ENCODE measurements around the gene IPO4. TPM values are rescaled to one million over a fixed set of nuclear protein-coding genes. Genes with fewer than 3 reads are reported as not detected.

The IPO4 gene
- total and polyA plus RNA-seq, 2 of the 13 experiments (the other 11 are each of a cell fraction or from before 2014, with no cell fraction given), result 39.0 to 179 TPM

DNA sequence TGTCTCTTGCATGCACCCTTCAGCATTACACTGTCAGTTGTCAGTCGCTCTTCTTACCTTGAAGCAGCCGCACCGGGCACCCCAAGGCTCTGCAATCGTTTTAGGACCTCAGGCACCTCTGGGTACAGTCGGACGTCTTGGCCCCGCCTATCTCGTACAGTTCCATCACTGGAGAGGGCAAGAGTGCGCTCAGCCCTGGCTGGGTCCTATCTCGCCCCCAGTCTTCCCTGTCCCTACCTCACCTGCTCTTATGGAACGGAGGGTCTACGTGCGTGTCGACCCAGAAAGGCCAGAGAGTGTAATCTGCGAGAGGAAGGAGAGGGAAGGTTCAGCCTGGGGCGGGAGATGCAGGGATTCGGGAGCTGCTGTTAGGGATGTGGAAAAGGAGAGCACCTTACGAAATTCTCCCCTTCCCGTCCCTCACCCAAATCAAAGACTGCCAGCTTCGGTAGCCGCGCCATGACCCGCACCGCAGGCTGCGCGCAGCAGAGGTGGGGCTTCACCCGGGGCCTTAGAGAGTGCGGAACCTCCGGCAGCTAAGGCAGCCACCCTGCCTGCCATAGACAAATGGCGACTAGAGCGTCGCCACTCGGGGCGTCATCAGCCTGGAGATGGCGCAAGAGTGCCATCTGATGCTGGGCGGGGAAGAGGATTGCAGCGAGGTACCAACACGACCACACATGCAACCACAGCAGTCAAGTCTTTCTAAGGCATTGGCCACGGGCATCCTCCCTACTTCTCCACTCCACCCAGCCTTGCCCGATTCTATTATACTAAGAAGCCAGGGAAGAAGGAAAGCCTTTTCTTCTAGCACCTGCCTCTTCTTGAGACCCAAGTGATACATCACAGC, 27.1 kb upstream of the IPO4 start, which contains the start of gene MDP1 (continued):
- TF ChIP-seq, protein P1, sequence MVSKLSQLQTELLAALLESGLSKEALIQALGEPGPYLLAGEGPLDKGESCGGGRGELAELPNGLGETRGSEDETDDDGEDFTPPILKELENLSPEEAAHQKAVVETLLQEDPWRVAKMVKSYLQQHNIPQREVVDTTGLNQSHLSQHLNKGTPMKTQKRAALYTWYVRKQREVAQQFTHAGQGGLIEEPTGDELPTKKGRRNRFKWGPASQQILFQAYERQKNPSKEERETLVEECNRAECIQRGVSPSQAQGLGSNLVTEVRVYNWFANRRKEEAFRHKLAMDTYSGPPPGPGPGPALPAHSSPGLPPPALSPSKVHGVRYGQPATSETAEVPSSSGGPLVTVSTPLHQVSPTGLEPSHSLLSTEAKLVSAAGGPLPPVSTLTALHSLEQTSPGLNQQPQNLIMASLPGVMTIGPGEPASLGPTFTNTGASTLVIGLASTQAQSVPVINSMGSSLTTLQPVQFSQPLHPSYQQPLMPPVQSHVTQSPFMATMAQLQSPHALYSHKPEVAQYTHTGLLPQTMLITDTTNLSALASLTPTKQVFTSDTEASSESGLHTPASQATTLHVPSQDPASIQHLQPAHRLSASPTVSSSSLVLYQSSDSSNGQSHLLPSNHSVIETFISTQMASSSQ (IDR thresholded peaks at IDR 0.05; ENCODE audit: low read depth), result peak; percentile 68
- TF ChIP-seq, protein P1 (CRISPR knock-in tag; IDR thresholded peaks at IDR 0.05; ENCODE audit: borderline replicate concordance), result peak; percentile 89

DNA sequence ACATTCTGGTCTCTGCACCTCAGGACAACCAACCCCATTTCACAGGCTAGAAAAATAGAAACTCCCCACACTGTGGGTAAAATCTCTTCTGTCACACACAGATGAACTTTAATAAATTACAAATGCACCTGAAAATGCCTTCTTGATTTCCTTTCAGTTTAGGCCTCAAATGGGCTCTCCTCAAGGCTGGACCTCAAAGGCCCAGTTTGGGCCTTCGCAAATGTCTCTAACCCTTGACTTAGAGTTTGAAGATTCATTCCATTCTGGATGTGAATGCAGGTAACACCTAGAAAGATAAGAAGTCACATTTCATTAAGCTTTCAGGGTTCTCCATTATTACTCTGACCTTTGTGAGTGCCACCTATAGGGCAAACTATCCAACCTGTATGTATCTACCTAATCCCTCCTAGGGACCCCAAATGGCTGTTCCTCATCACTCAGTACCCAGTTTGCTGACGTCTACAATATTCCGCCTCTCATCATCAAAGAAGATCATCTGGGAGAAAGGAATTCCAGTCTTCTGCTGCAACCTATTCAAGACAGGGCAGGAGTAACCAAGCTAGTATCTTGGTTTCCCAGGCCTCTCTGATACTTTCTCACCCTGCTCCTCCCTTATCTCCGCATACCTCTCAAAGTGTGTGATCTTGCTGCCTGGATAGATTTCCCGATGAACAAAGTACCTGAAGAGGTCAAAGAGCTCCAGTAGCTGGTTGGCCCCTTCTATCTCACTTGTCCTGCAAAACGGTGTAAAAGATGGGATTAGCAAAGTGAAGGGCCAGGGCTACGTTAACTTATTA, 25.4 kb upstream of the IPO4 start:
- H4K20me1 ChIP-seq (ENCODE audit: insufficient read depth, low read length), result no peaks in the 10 kb centered on the region
- peak overlapping the region; percentile 71 to 98 (median 87) for H3K4me3 ChIP-seq (replicated peaks in 1 of 3; ENCODE audit: insufficient read depth in 1 of 3, low read depth in 2 of 3, low read length in 3 of 3)
- DNase-seq (ENCODE audit: low spot score) (peak; percentile 42), ATAC-seq (no peak), FAIRE-seq (no peak)
- H3K9me3 ChIP-seq (ENCODE audit: low read length), result no peaks in the 10 kb centered on the region
- H3K36me3 ChIP-seq (replicated peaks in 1 of 2; ENCODE audit: control insufficient read depth in 1 of 2, insufficient read depth in 2 of 2, low read length in 2 of 2), result peaks cover 20 to 35% of the 10 kb centered on the region in 2 experiments
- intact Hi-C loops (cut with micrococcal nuclease; ENCODE audit: unreplicated experiment) (loop anchor here (1.0 kb wide), 3 partner anchors 18 to 73 kb away; partner anchors contain the start of genes EMC9 and IRF9), in situ Hi-C loops (cut with HindIII; ENCODE audit: extremely low pct_ligation_motif_present, low pct_unique_long_range_greater_than_20kb) (no loop called here)
- WGBS (ENCODE audit: low lambda C conversion rate), result 86% methylated on average over 7 of the region's 7 CpGs
- peak overlapping the region; percentile 94 for H3K9ac ChIP-seq (ENCODE audit: insufficient read depth, low read depth, low read length)
- H3K79me2 ChIP-seq (ENCODE audit: insufficient read depth, low read length), result peaks cover 3% of the 10 kb centered on the region
- CTCF ChIA-PET (ENCODE audit: low intra/inter-chr PET ratio, low total read pairs), result interaction anchor here (1.3 to 2.1 kb wide), 2 partner anchors 83 to 85 kb away, joined by 4 to 9 read pairs; partner anchors contain the start of genes DHRS1 and NOP9
- TSS peak; percentile 95 for BruUV-seq (replicated peaks)
- POLR2A ChIA-PET, result interaction anchor here (0.7 to 8.1 kb wide), 49 partner anchors 9 to 1236 kb away, joined by 3 to 230 read pairs (median 8); partner anchors contain the start of genes CBLN3, CIDEB, DCAF11 and DHRS1
- H3K4me2 ChIP-seq (ENCODE audit: low read depth, low read length), result peak overlapping the region; percentile 93
- H3K27ac ChIP-seq (ENCODE audit: extremely low read length, insufficient read depth, low read length), result peak overlapping the region; percentile 85
- H3K4me1 ChIP-seq (ENCODE audit: insufficient read depth, low read length), result peaks cover 39% of the 10 kb centered on the region
- H2AFZ ChIP-seq (ENCODE audit: low read length), result peak overlapping the region; percentile 12
- H3K27me3 ChIP-seq (ENCODE audit: control insufficient read depth in 1 of 2, insufficient read depth in 2 of 2, low read length in 2 of 2), result no peaks in the 10 kb centered on the region; a peak in 1 of 5 replicates
- TF ChIP-seq ZNF7 (CRISPR knock-in tag; IDR thresholded peaks at IDR 0.05) (0 out of 2 replicates have a peak, but pooled peaks have one; percentile 46), AFF4 (CRISPR knock-in tag; IDR thresholded peaks at IDR 0.05) (peak; percentile 30; the same call in 1 of the 2 replicates), MYNN (CRISPR knock-in tag; IDR thresholded peaks at IDR 0.05; ENCODE audit: low read depth) (no peak), HOXA7 (CRISPR knock-in tag; IDR thresholded peaks at IDR 0.05) (no peak), ZNF282 (IDR thresholded peaks at IDR 0.05; ENCODE audit: partially characterized antibody) (no peak)
- TF ChIP-seq, protein P2, sequence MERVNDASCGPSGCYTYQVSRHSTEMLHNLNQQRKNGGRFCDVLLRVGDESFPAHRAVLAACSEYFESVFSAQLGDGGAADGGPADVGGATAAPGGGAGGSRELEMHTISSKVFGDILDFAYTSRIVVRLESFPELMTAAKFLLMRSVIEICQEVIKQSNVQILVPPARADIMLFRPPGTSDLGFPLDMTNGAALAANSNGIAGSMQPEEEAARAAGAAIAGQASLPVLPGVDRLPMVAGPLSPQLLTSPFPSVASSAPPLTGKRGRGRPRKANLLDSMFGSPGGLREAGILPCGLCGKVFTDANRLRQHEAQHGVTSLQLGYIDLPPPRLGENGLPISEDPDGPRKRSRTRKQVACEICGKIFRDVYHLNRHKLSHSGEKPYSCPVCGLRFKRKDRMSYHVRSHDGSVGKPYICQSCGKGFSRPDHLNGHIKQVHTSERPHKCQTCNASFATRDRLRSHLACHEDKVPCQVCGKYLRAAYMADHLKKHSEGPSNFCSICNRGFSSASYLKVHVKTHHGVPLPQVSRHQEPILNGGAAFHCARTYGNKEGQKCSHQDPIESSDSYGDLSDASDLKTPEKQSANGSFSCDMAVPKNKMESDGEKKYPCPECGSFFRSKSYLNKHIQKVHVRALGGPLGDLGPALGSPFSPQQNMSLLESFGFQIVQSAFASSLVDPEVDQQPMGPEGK (CRISPR knock-in tag; IDR thresholded peaks at IDR 0.05), result no peak

All from HepG2 (cell line).